Measurements from ENCODE around the gene NPBWR2.
"Not testable (repeated sequence)": the region's sequence is repeated elsewhere in the genome, so short reads cannot be mapped to it uniquely, and the experiment has no call there.

NPBWR2 gene

GRCh38 chr20:64102647-64103354, 4.6 kb downstream of the NPBWR2 start:
- DNase-seq: no peak

GRCh38 chr20:64101731-64102621, 5.4 kb downstream of the NPBWR2 start:
- DNase-seq: peak; percentile 66

- no peak for DNase-seq
Observed at GRCh38 chr20:64100946-64101688, 6.2 kb downstream of the NPBWR2 start.

GRCh38 chr20:64100566-64100888, 6.8 kb downstream of the NPBWR2 start:
- DNase-seq: no peak

GRCh38 chr20:64099880-64100565, 7.3 kb downstream of the NPBWR2 start:
- no peak for DNase-seq

- DNase-seq: no peak
Observed at GRCh38 chr20:64099086-64099786, 8.1 kb downstream of the NPBWR2 start.

- DNase-seq: no peak
Observed at GRCh38 chr20:64098471-64099013, 8.8 kb downstream of the NPBWR2 start.

- no peak for DNase-seq
Observed at GRCh38 chr20:64096535-64096934, 10.8 kb downstream of the NPBWR2 start.

- DNase-seq: no peak
Observed at GRCh38 chr20:64095927-64096326, 11.4 kb downstream of the NPBWR2 start.

GRCh38 chr20:64095455-64095854, 11.9 kb downstream of the NPBWR2 start:
- no peak for DNase-seq

- no peak for DNase-seq
Observed at GRCh38 chr20:64093013-64093503, 14.3 kb downstream of the NPBWR2 start.

- DNase-seq: no peak
Observed at GRCh38 chr20:64092258-64093012, 14.9 kb downstream of the NPBWR2 start.

GRCh38 chr20:64091770-64092169, 15.6 kb downstream of the NPBWR2 start:
- DNase-seq: no peak

- DNase-seq: no peak
Observed at GRCh38 chr20:64091340-64091739, 16.0 kb downstream of the NPBWR2 start.

GRCh38 chr20:64090165-64090564, 17.2 kb downstream of the NPBWR2 start:
- DNase-seq: no peak

GRCh38 chr20:64088586-64088985, 18.8 kb downstream of the NPBWR2 start:
- not testable (repeated sequence) for DNase-seq

- not testable (repeated sequence) for DNase-seq
Observed at GRCh38 chr20:64087226-64087825, 20.0 kb downstream of the NPBWR2 start.

GRCh38 chr20:64086801-64087200, 20.6 kb downstream of the NPBWR2 start:
- no peak for DNase-seq

GRCh38 chr20:64084685-64085152, 22.6 kb downstream of the NPBWR2 start:
- no peak for DNase-seq
